PFSK-1 (cell line): ENCODE results near the gene TAF1B.

Experiments
- FOXP2 ChIP-seq: optimal IDR thresholded peaks from 2 replicates; pipeline ENCODE3; 2011; ENCODE audit warnings: borderline replicate concordance, control low read depth, inconsistent platforms; ENCODE audit not compliant: insufficient read depth; ENCODE audit errors: extremely low read length, extremely low read depth
- POLR2AphosphoS5 ChIP-seq: IDR thresholded peaks from 2 replicates; pipeline ENCODE4 v1.6.1; 2012; ENCODE audit warnings: low read depth, mild to moderate bottlenecking, control low read depth, low read length, moderate library complexity
- SIN3A ChIP-seq: IDR thresholded peaks from 2 replicates; pipeline ENCODE4 v1.6.1; 2012; ENCODE audit warnings: mild to moderate bottlenecking, low read length, moderate library complexity, borderline replicate concordance; ENCODE audit not compliant: insufficient read depth
- TF ChIP-seq, protein P1 (sequence below), 2 experiments: IDR thresholded peaks; 2 replicates each; pipeline versions ENCODE4 v1.6.1 to v1.8.0; 2011 to 2012; ENCODE audit warnings: low read depth in 2 of 2, low read length in 2 of 2, control low read depth in 1 of 2, inconsistent platforms in 1 of 2, mild to moderate bottlenecking in 1 of 2, moderate library complexity in 1 of 2; ENCODE audit not compliant: insufficient read depth in 1 of 2

DNA sequence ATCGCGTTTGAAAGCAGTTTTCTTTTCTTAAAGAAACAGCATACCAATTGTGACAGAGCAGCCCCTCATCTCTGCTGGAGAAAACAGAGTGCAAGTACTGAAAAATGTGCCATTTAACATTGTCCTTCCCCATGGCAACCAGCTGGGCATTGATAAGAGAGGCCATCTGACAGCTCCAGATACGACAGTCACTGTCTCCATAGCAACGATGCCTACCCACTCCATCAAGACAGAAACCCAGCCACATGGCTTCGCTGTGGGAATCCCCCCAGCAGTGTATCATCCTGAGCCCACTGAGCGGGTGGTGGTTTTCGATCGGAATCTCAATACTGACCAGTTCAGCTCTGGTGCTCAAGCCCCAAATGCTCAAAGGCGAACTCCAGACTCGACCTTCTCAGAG is 117.7 kb downstream of the TAF1B start:
- TF ChIP-seq POLR2AphosphoS5 (no peak), SIN3A (no peak), FOXP2 (no peak)
- TF ChIP-seq, protein P1, sequence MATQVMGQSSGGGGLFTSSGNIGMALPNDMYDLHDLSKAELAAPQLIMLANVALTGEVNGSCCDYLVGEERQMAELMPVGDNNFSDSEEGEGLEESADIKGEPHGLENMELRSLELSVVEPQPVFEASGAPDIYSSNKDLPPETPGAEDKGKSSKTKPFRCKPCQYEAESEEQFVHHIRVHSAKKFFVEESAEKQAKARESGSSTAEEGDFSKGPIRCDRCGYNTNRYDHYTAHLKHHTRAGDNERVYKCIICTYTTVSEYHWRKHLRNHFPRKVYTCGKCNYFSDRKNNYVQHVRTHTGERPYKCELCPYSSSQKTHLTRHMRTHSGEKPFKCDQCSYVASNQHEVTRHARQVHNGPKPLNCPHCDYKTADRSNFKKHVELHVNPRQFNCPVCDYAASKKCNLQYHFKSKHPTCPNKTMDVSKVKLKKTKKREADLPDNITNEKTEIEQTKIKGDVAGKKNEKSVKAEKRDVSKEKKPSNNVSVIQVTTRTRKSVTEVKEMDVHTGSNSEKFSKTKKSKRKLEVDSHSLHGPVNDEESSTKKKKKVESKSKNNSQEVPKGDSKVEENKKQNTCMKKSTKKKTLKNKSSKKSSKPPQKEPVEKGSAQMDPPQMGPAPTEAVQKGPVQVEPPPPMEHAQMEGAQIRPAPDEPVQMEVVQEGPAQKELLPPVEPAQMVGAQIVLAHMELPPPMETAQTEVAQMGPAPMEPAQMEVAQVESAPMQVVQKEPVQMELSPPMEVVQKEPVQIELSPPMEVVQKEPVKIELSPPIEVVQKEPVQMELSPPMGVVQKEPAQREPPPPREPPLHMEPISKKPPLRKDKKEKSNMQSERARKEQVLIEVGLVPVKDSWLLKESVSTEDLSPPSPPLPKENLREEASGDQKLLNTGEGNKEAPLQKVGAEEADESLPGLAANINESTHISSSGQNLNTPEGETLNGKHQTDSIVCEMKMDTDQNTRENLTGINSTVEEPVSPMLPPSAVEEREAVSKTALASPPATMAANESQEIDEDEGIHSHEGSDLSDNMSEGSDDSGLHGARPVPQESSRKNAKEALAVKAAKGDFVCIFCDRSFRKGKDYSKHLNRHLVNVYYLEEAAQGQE (IDR thresholded peaks at IDR 0.05; ENCODE audit: insufficient read depth in 1 of 2, low read depth in 2 of 2, low read length in 2 of 2), result no peak
